ENCODE measurements around the gene LCT. TPM values are rescaled to one million over a fixed set of nuclear protein-coding genes. Genes with fewer than 3 reads are reported as not detected.

The LCT gene
- total and polyA plus RNA-seq, 2 of the 13 experiments (the other 11 are each of a cell fraction or from before 2014, with no cell fraction given): not detected

DNA sequence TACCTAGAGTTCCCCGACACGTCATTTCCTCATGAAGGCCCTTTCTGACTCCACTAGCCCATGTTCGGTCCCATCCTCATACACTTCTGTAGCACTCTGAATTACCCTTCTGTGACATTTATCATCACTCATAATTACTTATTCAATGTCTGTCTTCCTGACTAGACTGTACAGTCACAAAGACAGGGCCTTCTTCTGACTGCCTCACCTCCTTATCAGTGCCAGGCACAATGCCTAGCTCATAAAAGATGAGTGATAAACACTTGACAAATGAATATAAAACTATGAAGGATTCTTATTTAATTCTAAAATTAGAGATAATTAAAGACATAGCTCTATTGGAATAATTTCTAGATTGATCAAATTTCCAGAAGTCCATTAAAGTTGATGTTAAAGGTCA lies 96.8 kb downstream of the LCT start (continued):
- TF ChIP-seq, protein P1, sequence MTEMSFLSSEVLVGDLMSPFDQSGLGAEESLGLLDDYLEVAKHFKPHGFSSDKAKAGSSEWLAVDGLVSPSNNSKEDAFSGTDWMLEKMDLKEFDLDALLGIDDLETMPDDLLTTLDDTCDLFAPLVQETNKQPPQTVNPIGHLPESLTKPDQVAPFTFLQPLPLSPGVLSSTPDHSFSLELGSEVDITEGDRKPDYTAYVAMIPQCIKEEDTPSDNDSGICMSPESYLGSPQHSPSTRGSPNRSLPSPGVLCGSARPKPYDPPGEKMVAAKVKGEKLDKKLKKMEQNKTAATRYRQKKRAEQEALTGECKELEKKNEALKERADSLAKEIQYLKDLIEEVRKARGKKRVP (CRISPR knock-in tag; IDR thresholded peaks at IDR 0.05): no peak
- TF ChIP-seq ZNF557 (CRISPR knock-in tag; IDR thresholded peaks at IDR 0.05) (no peak), MXD4 (CRISPR knock-in tag; IDR thresholded peaks at IDR 0.05) (no peak), ZNF138 (CRISPR knock-in tag; IDR thresholded peaks at IDR 0.05; ENCODE audit: low read depth) (no peak), TARDBP (CRISPR knock-in tag; IDR thresholded peaks at IDR 0.05) (no peak)

Small RNA genes lying within 50 kb of the gene (small RNA-seq; reads per million reads assigned to genes)
- 0 reads per million in 3 experiments for gene RF00019 (ENCODE audit: insufficient read depth in 2 of 3, insufficient read length in 3 of 3, low read depth in 2 of 3, low replicate concordance in 1 of 3)

Other genes starting within 250 kb of the LCT start
- gene UBXN4, start 95.3 kb downstream of the LCT start, total RNA-seq (2016; rRNA removed; fragmentation: Illumina TruSeq; extraction: Trizol): 74.2 and 75.1 TPM in 2 replicates
- gene UBXN4, start 95.3 kb downstream of the LCT start, polyA plus RNA-seq (2011; rRNA removed): 85.3 and 104 TPM in 2 replicates
- gene MCM6, start 39.3 kb upstream of the LCT start, total RNA-seq (2016; rRNA removed; fragmentation: Illumina TruSeq; extraction: Trizol): 18.7 and 48.5 TPM in 2 replicates
- 6.1 and 9.7 TPM in 2 replicates for gene MCM6, start 39.3 kb upstream of the LCT start, polyA plus RNA-seq (2011; rRNA removed)
- 149 and 246 TPM in 2 replicates for gene DARS1, start 148.4 kb upstream of the LCT start, total RNA-seq (2016; rRNA removed; fragmentation: Illumina TruSeq; extraction: Trizol)
- gene DARS1, start 148.4 kb upstream of the LCT start, polyA plus RNA-seq (2011; rRNA removed): 149 and 230 TPM in 2 replicates

All from HepG2 (cell line).